HUDEP-2 (cell line): Measurements from ENCODE around the gene MPZL1.
"Not testable (repeated sequence)": the region's sequence is repeated elsewhere in the genome, so short reads cannot be mapped to it uniquely, and the experiment has no call there.

Experiments
- DNase-seq, 76 experiments: peaks; one replicate each; lab custom pipeline; 2025; ENCODE audit not compliant: unreplicated experiment in 76 of 76; lab: John Stamatoyannopoulos, UW

The MPZL1 gene

GRCh38 chr1:167717351-167717750 lies 4.4 kb upstream of the MPZL1 start:
- no peak for DNase-seq

GRCh38 chr1:167718914-167719691 lies 2.7 kb upstream of the MPZL1 start:
- no peak for DNase-seq

- not testable (repeated sequence) for DNase-seq
Measured at GRCh38 chr1:167719715-167720421, 1.9 kb upstream of the MPZL1 start.

- DNase-seq: peak in 10 of 76 experiments; percentile 7 to 33 (median 18)
Measured at GRCh38 chr1:167720965-167721616, 691 bp upstream of the MPZL1 start.

- DNase-seq: peak in 2 of 76 experiments; percentile 12 to 17
Measured at GRCh38 chr1:167722152-167722869, 529 bp downstream of the MPZL1 start.

- no peak for DNase-seq
Measured at GRCh38 chr1:167722870-167723251, 1.1 kb downstream of the MPZL1 start.

GRCh38 chr1:167723707-167724323 lies 2.0 kb downstream of the MPZL1 start:
- DNase-seq: peak in 1 of 76 experiments; percentile 2

- DNase-seq: no peak
Measured at GRCh38 chr1:167726008-167726407, 4.2 kb downstream of the MPZL1 start.

GRCh38 chr1:167728818-167729410 lies 7.1 kb downstream of the MPZL1 start:
- peak in 1 of 76 experiments; percentile 31 for DNase-seq

- DNase-seq: no peak
Measured at GRCh38 chr1:167734227-167734626, 12.4 kb downstream of the MPZL1 start.

GRCh38 chr1:167734841-167735240 lies 13.1 kb downstream of the MPZL1 start:
- no peak for DNase-seq

GRCh38 chr1:167737169-167737568 lies 15.4 kb downstream of the MPZL1 start:
- DNase-seq: peak in 13 of 76 experiments; percentile 2 to 39 (median 10)

GRCh38 chr1:167738158-167738557 lies 16.4 kb downstream of the MPZL1 start:
- no peak for DNase-seq

- DNase-seq: no peak
Measured at GRCh38 chr1:167739752-167740151, 18.0 kb downstream of the MPZL1 start.

GRCh38 chr1:167741103-167741502 lies 19.3 kb downstream of the MPZL1 start:
- not testable (repeated sequence) for DNase-seq

- DNase-seq: not testable (repeated sequence)
Measured at GRCh38 chr1:167742392-167743057, 20.7 kb downstream of the MPZL1 start.

GRCh38 chr1:167744901-167745300 lies 23.1 kb downstream of the MPZL1 start:
- DNase-seq: no peak

GRCh38 chr1:167746013-167746672 lies 24.4 kb downstream of the MPZL1 start:
- DNase-seq: no peak
